ENCODE measurements around the gene WDR49. TPM values are rescaled to one million over a fixed set of nuclear protein-coding genes. Genes with fewer than 3 reads are reported as not detected.

The WDR49 gene
- total RNA-seq, 1 donor from 2014 or later, result 1.1 TPM

DNA sequence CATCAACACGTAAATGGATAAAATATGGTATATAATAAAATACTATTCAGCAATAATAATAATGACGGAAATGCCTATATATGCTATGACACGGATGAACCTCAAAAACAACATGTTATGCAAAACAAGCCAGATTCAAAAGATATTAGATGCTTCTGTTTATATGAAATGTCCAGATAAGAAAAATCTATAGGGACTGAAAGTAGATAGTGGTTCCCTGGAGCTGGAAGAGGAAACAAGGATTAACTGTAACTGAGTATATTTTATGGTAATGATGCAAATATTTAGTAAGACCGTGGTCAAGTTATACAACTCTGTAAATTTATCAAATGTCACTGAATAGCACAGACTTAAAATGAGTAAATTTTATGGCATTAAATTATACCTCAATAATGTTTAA is 25.8 kb upstream of the WDR49 start:
- Histone ChIP-seq H3K4me3 (ENCODE audit: low read depth, low read length) (no peak overlapping the region), H3K36me3 (ENCODE audit: control insufficient read depth, insufficient read depth, low read length) (peaks cover 3% of the 10 kb centered on the region), H3K27me3 (ENCODE audit: control insufficient read depth, insufficient read depth, low read length) (no peaks in the 10 kb centered on the region)
- no peak for FAIRE-seq
- DNase-seq (ENCODE audit: low read depth), result no peak
- TF ChIP-seq, protein P1, sequence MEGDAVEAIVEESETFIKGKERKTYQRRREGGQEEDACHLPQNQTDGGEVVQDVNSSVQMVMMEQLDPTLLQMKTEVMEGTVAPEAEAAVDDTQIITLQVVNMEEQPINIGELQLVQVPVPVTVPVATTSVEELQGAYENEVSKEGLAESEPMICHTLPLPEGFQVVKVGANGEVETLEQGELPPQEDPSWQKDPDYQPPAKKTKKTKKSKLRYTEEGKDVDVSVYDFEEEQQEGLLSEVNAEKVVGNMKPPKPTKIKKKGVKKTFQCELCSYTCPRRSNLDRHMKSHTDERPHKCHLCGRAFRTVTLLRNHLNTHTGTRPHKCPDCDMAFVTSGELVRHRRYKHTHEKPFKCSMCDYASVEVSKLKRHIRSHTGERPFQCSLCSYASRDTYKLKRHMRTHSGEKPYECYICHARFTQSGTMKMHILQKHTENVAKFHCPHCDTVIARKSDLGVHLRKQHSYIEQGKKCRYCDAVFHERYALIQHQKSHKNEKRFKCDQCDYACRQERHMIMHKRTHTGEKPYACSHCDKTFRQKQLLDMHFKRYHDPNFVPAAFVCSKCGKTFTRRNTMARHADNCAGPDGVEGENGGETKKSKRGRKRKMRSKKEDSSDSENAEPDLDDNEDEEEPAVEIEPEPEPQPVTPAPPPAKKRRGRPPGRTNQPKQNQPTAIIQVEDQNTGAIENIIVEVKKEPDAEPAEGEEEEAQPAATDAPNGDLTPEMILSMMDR (IDR thresholded peaks at IDR 0.05; ENCODE audit: insufficient read depth, low read length, severe bottlenecking), result no peak

DNA sequence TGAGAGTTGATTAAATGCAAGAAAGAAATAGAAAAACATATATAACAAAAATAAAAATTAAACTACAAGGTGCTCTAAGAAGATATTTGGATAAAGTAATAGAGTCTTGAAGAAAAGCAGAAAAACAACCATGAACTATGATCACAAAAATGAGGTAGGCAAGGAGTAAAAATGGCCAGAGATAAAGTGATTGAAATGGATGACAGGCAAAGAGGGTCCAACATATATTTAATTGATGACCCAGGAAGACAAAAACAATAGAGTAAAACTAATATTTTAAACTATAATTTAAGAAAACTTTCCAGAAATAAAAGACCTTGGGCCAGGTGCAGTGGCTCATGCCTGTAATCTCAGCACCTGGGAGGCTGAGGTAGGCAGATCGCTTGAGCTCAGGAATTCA is 22.1 kb upstream of the WDR49 start:
- TF ChIP-seq, protein P1 (IDR thresholded peaks at IDR 0.05; ENCODE audit: insufficient read depth, low read length, severe bottlenecking), result no peak
- Histone ChIP-seq H3K27me3 (ENCODE audit: control insufficient read depth, insufficient read depth, low read length) (no peaks in the 10 kb centered on the region), H3K4me3 (ENCODE audit: low read depth, low read length) (no peak overlapping the region), H3K36me3 (ENCODE audit: control insufficient read depth, insufficient read depth, low read length) (peaks cover 2% of the 10 kb centered on the region)
- FAIRE-seq (no peak), DNase-seq (ENCODE audit: low read depth) (no peak)

DNA sequence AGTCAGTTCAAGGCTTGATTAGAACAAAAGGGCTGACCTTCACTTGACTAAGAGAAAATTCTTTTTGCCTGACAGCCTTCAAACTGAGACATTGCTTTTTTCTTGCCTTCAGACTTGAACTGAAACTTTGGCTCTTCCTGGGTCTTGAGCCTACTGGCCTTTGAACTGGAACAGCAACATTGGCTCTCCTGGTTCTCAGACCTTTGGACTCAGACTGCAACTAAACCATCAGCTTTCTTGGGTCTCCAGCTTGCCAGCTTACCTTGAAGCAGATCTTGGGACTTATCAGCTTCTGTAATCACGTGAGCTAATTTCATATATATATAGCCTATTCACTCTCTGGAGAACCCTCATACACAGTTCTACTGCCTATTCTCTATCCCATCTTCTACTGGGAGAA is 19.5 kb upstream of the WDR49 start:
- no peak for FAIRE-seq
- no peak for DNase-seq (ENCODE audit: low read depth)
- TF ChIP-seq, protein P1 (IDR thresholded peaks at IDR 0.05; ENCODE audit: insufficient read depth, low read length, severe bottlenecking), result no peak
- H3K4me3 ChIP-seq (ENCODE audit: low read depth, low read length), result no peak overlapping the region
- H3K27me3 ChIP-seq (ENCODE audit: control insufficient read depth, insufficient read depth, low read length), result no peaks in the 10 kb centered on the region
- H3K36me3 ChIP-seq (ENCODE audit: control insufficient read depth, insufficient read depth, low read length), result peaks cover 2% of the 10 kb centered on the region

DNA sequence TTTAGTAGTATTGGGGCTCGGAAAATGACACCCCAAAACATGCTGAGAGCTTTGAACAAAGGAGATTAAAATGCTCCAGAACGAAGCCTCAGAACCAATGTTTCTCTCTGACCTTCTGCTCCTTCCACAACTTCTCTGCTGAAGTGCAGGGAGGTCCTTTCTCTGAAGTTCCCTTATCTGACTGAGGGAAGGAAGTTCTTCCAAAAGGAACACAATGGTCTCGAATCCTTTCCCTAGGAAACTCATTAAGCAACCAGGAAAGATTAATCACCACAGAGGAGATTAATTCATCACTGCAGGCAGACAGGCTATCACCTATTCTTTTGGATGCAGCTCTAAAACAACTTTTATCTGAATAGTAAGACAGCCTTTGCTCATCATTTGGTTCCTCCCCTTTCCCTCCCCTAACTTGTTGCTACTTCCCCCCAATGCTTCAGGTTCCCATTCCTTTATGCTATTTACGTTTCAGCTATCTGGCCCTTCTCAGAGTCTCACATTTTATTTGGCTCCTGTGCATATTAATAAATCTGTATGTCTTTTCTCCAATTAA is 18.2 kb upstream of the WDR49 start:
- FAIRE-seq (no peak), DNase-seq (ENCODE audit: low read depth) (no peak)
- no peak overlapping the region for H3K4me3 ChIP-seq (ENCODE audit: low read depth, low read length)
- peaks cover 2% of the 10 kb centered on the region for H3K36me3 ChIP-seq (ENCODE audit: control insufficient read depth, insufficient read depth, low read length)
- no peaks in the 10 kb centered on the region for H3K27me3 ChIP-seq (ENCODE audit: control insufficient read depth, insufficient read depth, low read length)
- TF ChIP-seq, protein P1 (IDR thresholded peaks at IDR 0.05; ENCODE audit: insufficient read depth, low read length, severe bottlenecking), result no peak

DNA sequence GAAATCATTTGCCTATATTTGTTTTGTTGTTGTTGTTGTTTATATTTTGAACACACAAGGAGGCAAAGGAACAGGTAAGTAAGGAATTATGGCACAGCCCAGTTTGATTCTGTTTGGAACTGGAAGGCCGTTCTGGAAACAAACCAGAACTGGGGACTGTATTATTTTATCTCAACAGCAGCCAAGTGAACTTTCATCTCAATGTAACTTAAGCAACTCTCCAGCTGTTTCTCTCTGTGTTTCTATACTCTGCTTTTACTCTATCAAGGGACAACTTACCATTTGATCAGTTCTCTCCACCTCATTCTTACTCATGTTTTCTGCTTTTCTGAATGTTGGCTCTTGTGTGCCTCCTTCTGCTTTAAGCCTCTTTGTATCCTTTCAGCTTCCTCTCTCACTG is 16.0 kb upstream of the WDR49 start:
- Histone ChIP-seq H3K36me3 (ENCODE audit: control insufficient read depth, insufficient read depth, low read length) (no peaks in the 10 kb centered on the region), H3K4me3 (ENCODE audit: low read depth, low read length) (no peak overlapping the region), H3K27me3 (ENCODE audit: control insufficient read depth, insufficient read depth, low read length) (no peaks in the 10 kb centered on the region)
- FAIRE-seq (no peak), DNase-seq (ENCODE audit: low read depth) (no peak)
- TF ChIP-seq, protein P1 (IDR thresholded peaks at IDR 0.05; ENCODE audit: insufficient read depth, low read length, severe bottlenecking), result no peak

DNA sequence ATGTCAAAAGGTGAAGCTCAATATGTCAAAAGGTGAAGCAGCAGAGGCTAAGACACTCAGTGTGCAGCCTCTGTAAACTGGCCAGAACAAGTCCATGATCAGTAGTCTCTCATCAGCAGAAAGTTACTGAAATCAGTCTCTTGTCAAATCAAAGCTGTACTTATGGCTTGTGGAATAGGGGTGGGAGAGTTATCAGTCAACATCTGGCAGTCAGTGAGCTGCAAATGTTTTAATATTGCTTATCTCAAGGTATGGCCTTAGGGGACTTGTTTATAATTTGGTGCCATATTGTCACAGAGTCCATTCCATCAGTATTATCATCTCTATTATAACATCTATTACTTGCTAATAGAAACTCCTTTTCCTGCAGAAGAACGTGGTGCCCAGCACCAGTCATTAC is 14.9 kb upstream of the WDR49 start:
- TF ChIP-seq, protein P1 (IDR thresholded peaks at IDR 0.05; ENCODE audit: insufficient read depth, low read length, severe bottlenecking), result no peak
- Histone ChIP-seq H3K4me3 (ENCODE audit: low read depth, low read length) (no peak overlapping the region), H3K27me3 (ENCODE audit: control insufficient read depth, insufficient read depth, low read length) (no peaks in the 10 kb centered on the region), H3K36me3 (ENCODE audit: control insufficient read depth, insufficient read depth, low read length) (no peaks in the 10 kb centered on the region)
- FAIRE-seq, result no peak
- DNase-seq (ENCODE audit: low read depth), result no peak

All from bronchial epithelial cell (primary cell).